ENCODE measurements around the gene PFDN4. TPM values are rescaled to one million over a fixed set of nuclear protein-coding genes. Genes with fewer than 3 reads are reported as not detected.
"Not testable (repeated sequence)": the region's sequence is repeated elsewhere in the genome, so short reads cannot be mapped to it uniquely, and the experiment has no call there.

The PFDN4 gene
- total RNA-seq, 4 donors from 2014 or later: 4.6 to 73.5 (median 28.5) TPM

- no peak overlapping the region for H3K4me3 ChIP-seq
- no peak overlapping the region for H3K27ac ChIP-seq
- no peaks in the 10 kb centered on the region for H3K4me1 ChIP-seq
- intact Hi-C loops (cut with DNase I; ENCODE audit: low total_unique reads): no loop called here
- no peaks in the 10 kb centered on the region for H3K9me3 ChIP-seq
- in situ Hi-C loops (cut with MboI; ENCODE audit: low pct_ligation_motif_present in 1 of 4, low pct_unique_long_range_greater_than_20kb in 1 of 4, low sequenced_read_pairs in 3 of 4): no loop called here
- no peaks in the 10 kb centered on the region for H3K36me3 ChIP-seq
- no peak for DNase-seq
- H3K27me3 ChIP-seq: no peaks in the 10 kb centered on the region
- 66 to 68% methylated on average over 4 of the region's 4 CpGs for WGBS, 2 donors (ENCODE audit: low coverage in 1 of 2)
- TF ChIP-seq, protein P1, sequence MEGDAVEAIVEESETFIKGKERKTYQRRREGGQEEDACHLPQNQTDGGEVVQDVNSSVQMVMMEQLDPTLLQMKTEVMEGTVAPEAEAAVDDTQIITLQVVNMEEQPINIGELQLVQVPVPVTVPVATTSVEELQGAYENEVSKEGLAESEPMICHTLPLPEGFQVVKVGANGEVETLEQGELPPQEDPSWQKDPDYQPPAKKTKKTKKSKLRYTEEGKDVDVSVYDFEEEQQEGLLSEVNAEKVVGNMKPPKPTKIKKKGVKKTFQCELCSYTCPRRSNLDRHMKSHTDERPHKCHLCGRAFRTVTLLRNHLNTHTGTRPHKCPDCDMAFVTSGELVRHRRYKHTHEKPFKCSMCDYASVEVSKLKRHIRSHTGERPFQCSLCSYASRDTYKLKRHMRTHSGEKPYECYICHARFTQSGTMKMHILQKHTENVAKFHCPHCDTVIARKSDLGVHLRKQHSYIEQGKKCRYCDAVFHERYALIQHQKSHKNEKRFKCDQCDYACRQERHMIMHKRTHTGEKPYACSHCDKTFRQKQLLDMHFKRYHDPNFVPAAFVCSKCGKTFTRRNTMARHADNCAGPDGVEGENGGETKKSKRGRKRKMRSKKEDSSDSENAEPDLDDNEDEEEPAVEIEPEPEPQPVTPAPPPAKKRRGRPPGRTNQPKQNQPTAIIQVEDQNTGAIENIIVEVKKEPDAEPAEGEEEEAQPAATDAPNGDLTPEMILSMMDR (IDR thresholded peaks at IDR 0.05): no peak
- TF ChIP-seq POLR2AphosphoS5 (IDR thresholded peaks at IDR 0.05) (no peak), EP300 (IDR thresholded peaks at IDR 0.05; ENCODE audit: low read depth) (no peak), POLR2A (IDR thresholded peaks at IDR 0.05) (no peak)
These were observed 36.2 kb downstream of the PFDN4 start for GRCh38 chr20:54244113-54244512.

DNA sequence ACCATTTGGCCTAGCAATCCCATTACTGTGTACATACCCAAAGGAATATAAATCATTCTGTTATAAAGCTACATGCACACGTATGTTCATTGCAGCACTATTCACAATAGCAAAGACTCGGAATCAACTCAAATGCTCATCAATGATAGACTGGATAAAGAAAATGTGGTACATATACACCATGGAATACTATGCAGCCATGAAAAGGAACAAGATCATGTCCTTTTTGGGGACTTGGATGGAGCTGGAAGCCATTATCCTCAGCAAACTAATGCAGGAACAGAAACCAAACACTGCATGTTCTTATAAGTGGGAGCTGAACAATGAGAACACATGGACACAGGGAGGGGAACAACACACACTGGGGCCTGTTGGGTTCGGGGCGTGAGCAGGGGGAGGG lies 40.8 kb downstream of the PFDN4 start:
- H3K4me3 ChIP-seq; intact Hi-C loops (cut with DNase I; ENCODE audit: low total_unique reads); in situ Hi-C loops (cut with MboI; ENCODE audit: low pct_ligation_motif_present in 1 of 4, low pct_unique_long_range_greater_than_20kb in 1 of 4, low sequenced_read_pairs in 3 of 4); DNase-seq; H3K27ac ChIP-seq; H3K27me3 ChIP-seq; H3K36me3 ChIP-seq; H3K4me1 ChIP-seq; H3K9me3 ChIP-seq: not testable (repeated sequence)
- 80 to 91% methylated on average over 3 to 4 of the region's 4 CpGs for WGBS, 2 donors (ENCODE audit: low coverage in 1 of 2)

DNA sequence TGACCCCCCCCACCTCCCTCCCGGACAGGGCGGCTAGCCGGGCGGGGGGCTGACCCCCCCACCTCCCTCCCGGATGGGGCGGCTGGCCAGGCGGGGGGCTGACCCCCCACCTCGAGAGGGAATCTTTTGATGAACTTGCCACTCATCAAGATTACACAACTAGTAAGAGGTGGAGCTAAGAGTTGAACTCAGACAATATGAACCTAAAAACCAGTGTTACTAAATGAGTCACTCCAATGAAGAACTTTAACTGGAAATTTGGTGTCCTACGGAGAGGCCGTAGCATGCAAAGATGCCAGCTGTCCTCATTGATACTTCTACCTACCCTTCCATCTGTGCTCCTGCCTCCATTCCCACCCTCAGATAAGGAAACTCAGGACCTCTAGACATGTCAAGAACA lies 42.8 kb downstream of the PFDN4 start:
- no peak for DNase-seq
- H3K4me1 ChIP-seq: no peaks in the 10 kb centered on the region
- TF ChIP-seq POLR2AphosphoS5 (IDR thresholded peaks at IDR 0.05) (no peak), EP300 (IDR thresholded peaks at IDR 0.05; ENCODE audit: low read depth) (no peak), POLR2A (IDR thresholded peaks at IDR 0.05) (no peak)
- TF ChIP-seq, protein P1 (IDR thresholded peaks at IDR 0.05): no peak
- no peak overlapping the region for H3K27ac ChIP-seq
- H3K9me3 ChIP-seq: no peaks in the 10 kb centered on the region
- whole genome bisulfite sequencing, 2 donors (ENCODE audit: low coverage in 1 of 2): 76 to 90% methylated on average over 2 to 9 of the region's 10 CpGs
- no peaks in the 10 kb centered on the region for H3K27me3 ChIP-seq
- no peaks in the 10 kb centered on the region for H3K36me3 ChIP-seq
- in situ Hi-C loops (cut with MboI; ENCODE audit: low pct_ligation_motif_present in 1 of 4, low pct_unique_long_range_greater_than_20kb in 1 of 4, low sequenced_read_pairs in 3 of 4): no loop called here
- intact Hi-C loops (cut with DNase I; ENCODE audit: low total_unique reads): no loop called here
- no peak overlapping the region for H3K4me3 ChIP-seq

DNA sequence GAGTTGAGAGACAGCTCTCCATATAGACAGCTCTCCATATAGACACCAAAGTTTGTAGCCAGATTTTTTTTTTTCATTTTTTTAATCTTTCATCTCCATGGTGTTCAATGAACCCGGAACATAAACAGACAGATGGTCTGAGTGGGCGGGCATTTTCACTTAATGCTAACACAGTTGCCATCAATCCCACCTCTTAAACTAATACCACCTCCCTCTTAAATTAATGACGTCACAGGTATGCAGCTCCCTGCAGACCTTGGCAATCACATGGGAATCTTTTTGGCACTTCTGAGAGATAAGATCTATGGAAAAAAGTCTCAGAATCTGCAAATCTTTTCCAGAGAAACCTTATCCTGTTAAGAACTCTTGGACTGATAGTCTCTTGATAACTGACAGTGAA lies 43.2 kb downstream of the PFDN4 start:
- H3K9me3 ChIP-seq: no peaks in the 10 kb centered on the region
- H3K4me3 ChIP-seq: no peak overlapping the region
- no peaks in the 10 kb centered on the region for H3K36me3 ChIP-seq
- no peak for TF ChIP-seq POLR2A (IDR thresholded peaks at IDR 0.05)
- TF ChIP-seq, protein P1 (IDR thresholded peaks at IDR 0.05): no peak
- 65 to 82% methylated on average over 3 of the region's 3 CpGs for WGBS, 2 donors (ENCODE audit: low coverage in 1 of 2)
- in situ Hi-C loops (cut with MboI; ENCODE audit: low pct_ligation_motif_present in 1 of 4, low pct_unique_long_range_greater_than_20kb in 1 of 4, low sequenced_read_pairs in 3 of 4): no loop called here
- intact Hi-C loops (cut with DNase I; ENCODE audit: low total_unique reads): no loop called here
- H3K27me3 ChIP-seq: no peaks in the 10 kb centered on the region
- no peak for DNase-seq
- H3K27ac ChIP-seq: no peak overlapping the region
- H3K4me1 ChIP-seq: no peaks in the 10 kb centered on the region

GRCh38 chr20:54254596-54254995 lies 46.7 kb downstream of the PFDN4 start:
- H3K4me1 ChIP-seq: no peaks in the 10 kb centered on the region
- no peaks in the 10 kb centered on the region for H3K9me3 ChIP-seq
- 64 to 90% methylated on average over 4 of the region's 4 CpGs for WGBS, 2 donors (ENCODE audit: low coverage in 1 of 2)
- no peaks in the 10 kb centered on the region for H3K27me3 ChIP-seq
- no peak for DNase-seq
- no peak for TF ChIP-seq POLR2AphosphoS5 (IDR thresholded peaks at IDR 0.05)
- no peak for TF ChIP-seq EP300 (IDR thresholded peaks at IDR 0.05; ENCODE audit: low read depth)
- no peaks in the 10 kb centered on the region for H3K36me3 ChIP-seq
- H3K4me3 ChIP-seq: no peak overlapping the region
- H3K27ac ChIP-seq: no peak overlapping the region
- intact Hi-C loops (cut with DNase I; ENCODE audit: low total_unique reads) (no loop called here), in situ Hi-C loops (cut with MboI; ENCODE audit: low pct_ligation_motif_present in 1 of 4, low pct_unique_long_range_greater_than_20kb in 1 of 4, low sequenced_read_pairs in 3 of 4) (no loop called here)

Data from transverse colon (tissue), 4 donors.